Mesenchymal stem cell (in vitro differentiated cells and primary cell): ENCODE measurements around the gene MKNK1.

Source experiments
- DNase-seq: peaks from one replicate; pipeline ENCODE4 v3.0.0-alpha.2; 2013
- H2AFZ ChIP-seq: one replicate; pipeline ENCODE4 v1.6.1; 2013; ENCODE audit warnings: low read depth, mild to moderate bottlenecking, control low read depth, inconsistent platforms, low read length, moderate library complexity
- H2AK5ac ChIP-seq: 2 replicates; pipeline ENCODE4 v1.6.1; 2013; ENCODE audit warnings: low read length, moderate library complexity, mild to moderate bottlenecking, inconsistent platforms; ENCODE audit not compliant: severe bottlenecking
- H2BK120ac ChIP-seq: one replicate; pipeline ENCODE4 v1.6.1; 2013; ENCODE audit warnings: low read depth, mild to moderate bottlenecking, inconsistent platforms, low read length, moderate library complexity
- H2BK12ac ChIP-seq, 2 experiments: one replicate each; pipeline ENCODE4 v1.6.1; 2013; ENCODE audit warnings: inconsistent platforms in 2 of 2, low read length in 2 of 2, mild to moderate bottlenecking in 2 of 2, moderate library complexity in 2 of 2, control low read depth in 1 of 2
- H2BK15ac ChIP-seq: one replicate; pipeline ENCODE4 v1.6.1; 2013; ENCODE audit warnings: mild to moderate bottlenecking, low read depth, inconsistent platforms; ENCODE audit not compliant: poor library complexity, severe bottlenecking
- H2BK5ac ChIP-seq: 2 replicates; pipeline ENCODE4 v1.6.1; 2013; ENCODE audit warnings: low read depth, mild to moderate bottlenecking, low read length, control low read depth, inconsistent platforms; ENCODE audit not compliant: poor library complexity, severe bottlenecking
- H3K14ac ChIP-seq, 2 experiments: one replicate each; pipeline ENCODE4 v1.6.1; 2013; ENCODE audit warnings: inconsistent platforms in 2 of 2, low read length in 2 of 2, control low read depth in 1 of 2, mild to moderate bottlenecking in 1 of 2, moderate library complexity in 1 of 2
- H3K18ac ChIP-seq, 2 experiments: one replicate each; pipeline ENCODE4 v1.6.1; 2013; ENCODE audit warnings: inconsistent platforms in 2 of 2, low read length in 2 of 2, control low read depth in 1 of 2, low read depth in 1 of 2, mild to moderate bottlenecking in 1 of 2
- H3K23ac ChIP-seq, 2 experiments: one replicate each; pipeline ENCODE4 v1.6.1; 2013; ENCODE audit warnings: inconsistent platforms in 2 of 2, low read length in 2 of 2, mild to moderate bottlenecking in 2 of 2, moderate library complexity in 2 of 2, control low read depth in 1 of 2
- H3K27ac ChIP-seq: 2 replicates; pipeline ENCODE4 v1.5.1; 2013; ENCODE audit warnings: mild to moderate bottlenecking, moderate library complexity, low read length, control low read depth, inconsistent platforms; ENCODE audit not compliant: poor library complexity, severe bottlenecking
- H3K27me3 ChIP-seq, 2 experiments: 2 replicates each; pipeline versions ENCODE4 v1.6.1 to v1.7.0; 2013; ENCODE audit warnings: low read length in 2 of 2, mild to moderate bottlenecking in 2 of 2, moderate library complexity in 2 of 2, control low read depth in 1 of 2, inconsistent platforms in 1 of 2; ENCODE audit not compliant: control insufficient read depth in 1 of 2, insufficient read depth in 1 of 2
- H3K36me3 ChIP-seq, 2 experiments: 2 replicates each; pipeline versions ENCODE4 v1.6.1 to v1.7.0; 2013; ENCODE audit warnings: low read length in 2 of 2, control low read depth in 1 of 2, inconsistent platforms in 1 of 2, low read depth in 1 of 2, mild to moderate bottlenecking in 1 of 2; ENCODE audit not compliant: insufficient read depth in 2 of 2, control insufficient read depth in 1 of 2
- H3K4ac ChIP-seq, 2 experiments: one replicate each; pipeline ENCODE4 v1.6.1; 2013; ENCODE audit warnings: inconsistent platforms in 2 of 2, low read length in 2 of 2, mild to moderate bottlenecking in 2 of 2, moderate library complexity in 2 of 2, control low read depth in 1 of 2, low read depth in 1 of 2
- H3K4me1 ChIP-seq: 2 replicates; pipeline ENCODE4 v1.6.1; 2013; ENCODE audit warnings: low read depth, low read length, control low read depth; ENCODE audit not compliant: control insufficient read depth, insufficient read depth
- H3K4me2 ChIP-seq: 2 replicates; pipeline ENCODE4 v1.6.1; 2013; ENCODE audit warnings: low read length, mild to moderate bottlenecking, inconsistent platforms; ENCODE audit not compliant: poor library complexity, severe bottlenecking
- H3K4me3 ChIP-seq, 2 experiments: 2 replicates each; pipeline versions ENCODE4 v1.5.1 to v1.7.0; 2013; ENCODE audit warnings: low read length in 2 of 2, mild to moderate bottlenecking in 2 of 2, control low read depth in 1 of 2, low read depth in 1 of 2; ENCODE audit not compliant: insufficient read depth in 1 of 2
- H3K79me1 ChIP-seq: replicated peaks from 2 replicates; pipeline ENCODE4 v1.6.1; 2013; ENCODE audit warnings: mild to moderate bottlenecking, control low read depth, low read length, inconsistent platforms; ENCODE audit not compliant: poor library complexity, severe bottlenecking
- H3K9ac ChIP-seq: 2 replicates; pipeline ENCODE4 v1.7.0; 2013; ENCODE audit warnings: mild to moderate bottlenecking, low read length, moderate library complexity
- H3K9me3 ChIP-seq: 2 replicates; pipeline ENCODE4 v1.7.0; 2013; ENCODE audit warnings: mild to moderate bottlenecking, low read length; ENCODE audit not compliant: control insufficient read depth
- H4K8ac ChIP-seq: one replicate; pipeline ENCODE4 v1.6.1; 2013; ENCODE audit warnings: inconsistent platforms, mild to moderate bottlenecking, low read length, moderate library complexity
- H4K91ac ChIP-seq: one replicate; pipeline ENCODE4 v1.6.1; 2013; ENCODE audit warnings: mild to moderate bottlenecking, low read length, inconsistent platforms
- WGBS: methylation state at CpG from one replicate; pipeline ENCODE4 v1.1.7; 2013; ENCODE audit warnings: mixed read lengths; 5-methylcytosine and 5-hydroxymethylcytosine counted together

The MKNK1 gene

GRCh38 chr1:46523496-46524353, 80.3 kb downstream of the MKNK1 start:
- no peak overlapping the region for H3K14ac ChIP-seq
- H3K36me3 ChIP-seq: no peaks in the 10 kb centered on the region
- no peak overlapping the region for H2BK5ac ChIP-seq
- DNase-seq: no peak
- no peak overlapping the region for H3K9ac ChIP-seq
- no peak overlapping the region for H2AFZ ChIP-seq
- H2BK12ac ChIP-seq: no peak overlapping the region
- no peak overlapping the region for H3K4me3 ChIP-seq
- H3K27me3 ChIP-seq: peaks cover 49 to 55% of the 10 kb centered on the region in 2 experiments
- H3K79me1 ChIP-seq: no peaks in the 10 kb centered on the region
- no peak overlapping the region for H3K4me2 ChIP-seq
- no peak overlapping the region for H3K4ac ChIP-seq
- no peak overlapping the region for H3K18ac ChIP-seq
- H3K27ac ChIP-seq: no peak overlapping the region
- no peak overlapping the region for H3K23ac ChIP-seq
- H3K9me3 ChIP-seq: no peaks in the 10 kb centered on the region
- 78% methylated on average over 10 of the region's 11 CpGs for WGBS
- no peak overlapping the region for H2BK120ac ChIP-seq
- peaks cover 21% of the 10 kb centered on the region for H3K4me1 ChIP-seq
- no peak overlapping the region for H2BK15ac ChIP-seq
- H2AK5ac ChIP-seq: no peak overlapping the region
- no peak overlapping the region for H4K91ac ChIP-seq
- no peak overlapping the region for H4K8ac ChIP-seq

- Histone ChIP-seq H3K18ac (no peak overlapping the region), H3K4ac (no peak overlapping the region), H4K91ac (no peak overlapping the region), H3K4me2 (no peak overlapping the region), H2AK5ac (no peak overlapping the region), H3K9me3 (no peaks in the 10 kb centered on the region), H3K23ac (no peak overlapping the region), H3K9ac (no peak overlapping the region), H3K36me3 (no peaks in the 10 kb centered on the region), H2BK5ac (no peak overlapping the region), H3K14ac (no peak overlapping the region), H3K4me3 (peak overlapping the region in 1 of 2 experiments; percentile 46), H3K27ac (no peak overlapping the region), H2BK15ac (no peak overlapping the region), H3K79me1 (no peaks in the 10 kb centered on the region), H2AFZ (no peak overlapping the region), H2BK120ac (no peak overlapping the region), H3K27me3 (peaks cover 50 to 54% of the 10 kb centered on the region in 2 experiments), H4K8ac (no peak overlapping the region), H2BK12ac (no peak overlapping the region), H3K4me1 (peaks cover 21% of the 10 kb centered on the region)
- no peak for DNase-seq
- WGBS: 30% methylated on average over 13 of the region's 13 CpGs
These were observed 81.1 kb downstream of the MKNK1 start for GRCh38 chr1:46522969-46523320.

- peaks cover 50 to 54% of the 10 kb centered on the region in 2 experiments for H3K27me3 ChIP-seq
- H2BK120ac ChIP-seq: no peak overlapping the region
- no peak overlapping the region for H4K8ac ChIP-seq
- H3K36me3 ChIP-seq: no peaks in the 10 kb centered on the region
- H2BK12ac ChIP-seq: no peak overlapping the region
- no peaks in the 10 kb centered on the region for H3K79me1 ChIP-seq
- no peak overlapping the region for H3K18ac ChIP-seq
- peaks cover 21% of the 10 kb centered on the region for H3K4me1 ChIP-seq
- H3K9me3 ChIP-seq: no peaks in the 10 kb centered on the region
- H3K4ac ChIP-seq: no peak overlapping the region
- H3K27ac ChIP-seq: no peak overlapping the region
- no peak overlapping the region for H2BK15ac ChIP-seq
- H2AK5ac ChIP-seq: no peak overlapping the region
- no peak for DNase-seq
- no peak overlapping the region for H2AFZ ChIP-seq
- no peak overlapping the region for H2BK5ac ChIP-seq
- H3K9ac ChIP-seq: peak overlapping the region; percentile 35
- no peak overlapping the region for H4K91ac ChIP-seq
- H3K4me2 ChIP-seq: no peak overlapping the region
- peak overlapping the region in 1 of 2 experiments; percentile 46 for H3K4me3 ChIP-seq
- no peak overlapping the region for H3K23ac ChIP-seq
- H3K14ac ChIP-seq: no peak overlapping the region
- 52% methylated on average over 16 of the region's 16 CpGs for WGBS
These were observed 81.7 kb downstream of the MKNK1 start for GRCh38 chr1:46522184-46522968.

- H3K23ac ChIP-seq: no peak overlapping the region
- no peak overlapping the region for H3K4me2 ChIP-seq
- H3K27me3 ChIP-seq: peaks cover 51 to 54% of the 10 kb centered on the region in 2 experiments
- H2AFZ ChIP-seq: no peak overlapping the region
- peaks cover 29% of the 10 kb centered on the region for H3K4me1 ChIP-seq
- no peak overlapping the region for H3K4ac ChIP-seq
- no peak overlapping the region for H2BK12ac ChIP-seq
- H3K18ac ChIP-seq: no peak overlapping the region
- H3K9ac ChIP-seq: no peak overlapping the region
- H2BK15ac ChIP-seq: no peak overlapping the region
- H2BK5ac ChIP-seq: no peak overlapping the region
- no peaks in the 10 kb centered on the region for H3K79me1 ChIP-seq
- H3K9me3 ChIP-seq: no peaks in the 10 kb centered on the region
- no peak overlapping the region for H4K8ac ChIP-seq
- no peak overlapping the region for H3K4me3 ChIP-seq
- no peak overlapping the region for H2BK120ac ChIP-seq
- H4K91ac ChIP-seq: no peak overlapping the region
- H3K36me3 ChIP-seq: no peaks in the 10 kb centered on the region
- no peak for DNase-seq
- H2AK5ac ChIP-seq: no peak overlapping the region
- no peak overlapping the region for H3K14ac ChIP-seq
- no CpG with 5 or more reads among the region's 2 CpGs for WGBS
- H3K27ac ChIP-seq: no peak overlapping the region
These were observed 82.7 kb downstream of the MKNK1 start for GRCh38 chr1:46521414-46521813.
